ENCODE results near the gene DSCAM.
"Not testable (repeated sequence)": the region's sequence is repeated elsewhere in the genome, so short reads cannot be mapped to it uniquely, and the experiment has no call there.

Gene DSCAM

DNA sequence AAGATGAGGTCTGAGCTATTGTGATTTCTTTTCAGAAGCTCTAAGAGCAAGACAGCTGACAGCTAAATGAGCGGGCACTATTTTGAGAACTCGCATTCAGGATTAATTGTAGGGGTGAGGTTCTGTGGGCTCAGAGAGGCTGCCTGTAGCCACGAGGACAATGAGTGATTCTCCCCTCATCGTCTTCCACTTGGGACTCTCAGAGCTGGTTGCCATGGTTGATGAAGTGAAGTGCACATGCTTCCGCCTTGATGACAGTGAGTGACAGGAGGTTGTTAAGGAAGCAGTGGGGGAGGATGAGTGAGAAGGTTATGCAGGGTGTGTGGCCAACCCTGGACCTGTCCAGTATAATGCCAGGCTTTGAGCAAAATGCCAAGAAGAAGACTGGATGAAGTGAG lies 638.0 kb downstream of the DSCAM start:
- DNase-seq, result no peak

DNA sequence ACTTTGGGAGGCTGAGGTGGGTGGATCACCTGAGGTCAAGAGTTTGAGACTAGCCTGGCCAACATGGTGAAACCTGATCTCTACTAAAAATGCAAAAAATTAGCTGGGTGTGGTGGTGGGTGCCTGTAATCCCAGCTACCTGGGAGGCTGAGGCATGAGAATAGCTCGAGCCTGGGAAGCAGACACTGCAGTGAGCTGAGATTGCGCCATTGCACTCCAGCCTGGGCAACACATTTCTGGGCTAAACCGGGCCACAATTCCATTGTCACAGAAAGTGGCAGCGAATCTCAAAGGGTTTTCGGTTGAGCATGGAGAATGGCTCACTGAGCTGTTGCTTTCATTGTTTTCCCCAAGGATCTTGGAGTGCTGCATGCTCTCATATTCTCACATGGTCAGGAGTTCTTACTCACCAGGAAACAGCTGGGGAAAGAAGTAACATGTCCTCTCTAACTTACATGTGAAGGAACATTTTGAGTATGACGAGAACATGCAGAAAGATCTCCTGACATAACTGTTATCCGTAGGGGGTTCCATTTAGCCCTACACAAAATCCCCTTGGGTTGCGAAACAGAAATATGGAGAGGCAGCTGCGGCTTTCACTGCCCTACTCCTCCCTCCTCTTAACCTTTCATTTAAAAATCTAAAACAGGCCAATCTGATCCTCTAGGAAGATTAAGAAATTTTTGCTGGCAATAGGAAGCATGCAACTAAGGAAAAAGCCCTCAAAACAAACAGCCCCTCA lies 638.6 kb downstream of the DSCAM start:
- no peak for DNase-seq

DNA sequence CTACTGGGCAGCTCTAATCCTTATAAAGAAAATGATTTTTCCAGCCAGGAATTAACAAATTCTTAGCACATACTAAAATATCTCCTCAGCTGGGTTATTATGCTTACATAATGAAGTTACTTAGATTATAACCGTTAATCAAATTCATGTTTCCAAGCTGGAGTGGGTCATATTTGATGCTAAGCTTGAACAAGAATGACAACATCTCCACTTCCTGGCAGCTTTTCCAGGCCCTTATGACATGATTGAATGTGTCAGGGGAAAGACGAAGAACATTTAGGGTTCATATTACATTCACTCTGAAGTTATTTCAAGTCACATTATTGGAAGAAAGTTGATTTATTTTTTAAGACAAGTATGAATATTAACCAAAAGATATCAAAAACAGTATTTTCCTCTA lies 646.0 kb downstream of the DSCAM start:
- DNase-seq, result no peak

DNA sequence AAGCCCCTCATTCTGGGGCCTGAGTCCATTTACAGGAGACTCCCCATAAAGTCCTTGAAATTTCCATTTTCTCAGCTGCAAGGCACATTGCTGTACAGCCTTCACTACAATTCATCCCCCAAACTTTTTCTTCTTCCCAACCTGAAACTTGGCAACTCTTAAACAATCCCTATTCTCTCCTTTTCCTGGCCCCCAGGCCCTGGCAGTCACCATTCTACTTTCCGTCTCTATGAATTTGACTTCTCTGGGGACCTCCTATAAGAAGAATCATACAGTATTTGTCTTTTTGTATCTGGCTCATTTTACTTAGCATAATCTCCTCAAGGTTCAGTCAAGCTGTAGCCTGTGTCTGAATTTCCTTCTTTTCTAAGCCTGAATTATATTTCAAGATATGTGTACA lies 646.8 kb downstream of the DSCAM start:
- DNase-seq, result no peak

DNA sequence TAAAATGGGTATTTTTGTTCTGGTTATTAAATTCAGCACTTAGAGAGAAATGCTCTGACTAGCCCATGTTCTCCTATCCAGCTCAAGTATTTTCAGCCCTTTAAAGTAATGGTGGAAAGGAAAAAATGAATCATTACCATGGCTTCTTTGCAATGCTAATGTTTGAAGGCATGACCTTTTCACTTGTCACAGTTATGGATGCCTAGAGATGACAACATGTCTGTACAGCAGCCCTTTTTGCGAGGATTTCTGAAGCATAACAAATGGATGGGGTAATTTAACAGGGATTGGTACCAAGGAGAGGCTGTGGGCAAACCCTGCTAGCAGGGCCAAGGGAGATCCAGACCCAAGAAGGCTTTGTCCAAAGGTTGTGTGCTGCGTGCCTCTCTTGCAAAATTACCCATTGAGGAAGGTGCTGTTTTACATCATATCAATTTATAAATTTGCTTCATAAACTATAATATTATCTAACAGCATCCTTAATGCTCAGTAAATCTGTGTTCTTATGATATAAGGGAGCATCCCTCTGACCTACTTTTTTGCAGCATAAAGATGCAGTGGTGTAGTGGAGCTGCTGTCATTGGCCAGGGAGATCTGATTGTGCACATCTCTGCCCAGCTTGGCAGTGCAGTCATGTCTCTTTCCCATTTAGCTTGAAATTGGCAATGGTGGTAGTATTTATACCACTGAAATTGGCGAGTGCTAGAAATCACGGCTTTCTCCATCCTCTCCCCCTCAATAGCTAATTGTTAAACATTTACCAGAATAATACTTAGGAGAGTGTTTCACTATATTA lies 652.6 kb downstream of the DSCAM start:
- no peak for DNase-seq

DNA sequence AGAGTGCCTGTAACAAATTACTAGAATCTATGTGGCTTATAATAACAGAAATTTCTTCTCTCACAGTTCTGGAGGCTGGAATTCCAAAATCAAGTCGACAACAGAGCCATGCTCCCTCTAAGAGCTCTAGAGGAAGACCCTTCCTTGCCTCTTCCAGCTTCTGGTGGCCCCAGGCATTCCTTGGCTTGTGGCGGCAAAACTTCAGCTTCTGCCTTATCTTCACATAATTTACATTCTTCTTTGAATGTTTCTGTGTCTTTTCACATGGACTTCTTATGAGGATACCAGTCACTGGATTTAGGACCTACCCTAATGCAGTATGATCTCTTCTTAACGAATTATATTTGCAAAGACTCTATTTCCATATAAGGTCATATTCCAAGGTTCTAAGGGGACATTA lies 655.3 kb downstream of the DSCAM start:
- no peak for DNase-seq

DNA sequence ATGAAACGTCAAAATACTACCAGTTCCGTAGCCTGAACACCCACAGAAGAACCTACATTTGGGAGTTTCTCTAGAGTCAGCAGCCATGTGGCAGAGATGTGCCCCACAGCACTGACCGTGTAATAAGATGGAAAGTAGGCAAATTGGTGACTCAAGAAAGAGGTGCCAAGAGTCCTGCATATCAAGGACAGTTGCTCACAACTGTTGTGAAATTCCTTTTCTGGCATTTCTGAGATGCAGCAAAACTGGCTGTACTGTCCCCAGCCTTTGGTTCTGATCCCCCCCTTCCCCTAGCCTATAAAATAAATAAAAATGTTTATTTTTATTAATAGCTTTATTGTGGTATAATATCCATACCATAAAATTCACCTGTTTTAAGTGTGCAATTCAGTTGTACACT lies 655.8 kb downstream of the DSCAM start:
- no peak for DNase-seq

DNA sequence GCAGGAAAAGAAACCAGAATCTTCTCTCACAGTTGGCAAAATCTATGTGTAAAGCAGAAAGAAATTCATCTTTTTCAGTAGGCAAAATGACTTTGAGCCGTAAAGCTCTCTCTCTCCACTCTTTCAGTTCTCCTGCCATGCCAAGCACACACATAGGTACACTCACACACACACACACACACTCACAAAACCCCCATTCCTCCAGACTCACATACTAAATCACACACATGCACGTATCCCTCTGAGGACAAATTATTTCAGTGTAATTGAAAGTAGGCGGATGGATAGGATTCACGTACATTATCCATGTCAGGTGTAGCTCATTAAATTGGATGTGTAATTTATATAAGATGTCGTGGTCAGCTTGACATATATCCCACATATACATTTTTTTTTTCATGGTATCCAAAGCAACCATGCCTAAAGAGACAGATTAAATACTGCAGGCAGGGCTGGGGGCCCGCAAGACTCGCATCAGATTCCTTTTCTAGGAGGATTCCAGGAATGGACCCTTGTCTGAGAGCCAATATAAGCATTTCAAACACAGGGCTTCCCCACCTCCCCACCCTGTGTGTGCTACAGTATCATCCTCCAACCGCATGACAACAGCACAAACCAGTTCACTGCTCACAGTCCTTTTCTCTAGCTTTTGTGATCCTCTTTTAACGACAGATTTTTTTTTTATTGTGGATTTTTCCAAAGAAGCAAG lies 658.9 kb downstream of the DSCAM start:
- DNase-seq, result no peak

DNA sequence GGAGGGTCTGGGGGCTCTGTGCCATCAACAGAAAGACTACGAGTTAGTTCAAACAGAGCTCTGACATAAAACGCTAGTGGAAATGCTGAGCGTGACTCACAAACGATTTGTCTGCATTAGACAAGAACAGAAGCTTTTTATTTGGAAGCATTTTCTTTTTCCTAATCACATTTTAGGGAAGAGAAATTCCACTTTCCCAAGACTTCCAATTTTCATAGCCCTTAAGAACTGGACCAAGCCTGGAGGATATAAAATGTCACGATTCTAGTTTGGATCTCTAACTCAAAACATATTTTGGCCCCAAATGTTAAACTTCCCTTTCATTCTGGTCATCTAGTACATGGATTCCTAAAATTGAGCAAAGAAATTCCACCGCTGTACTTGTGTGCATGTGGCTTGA lies 659.7 kb downstream of the DSCAM start:
- DNase-seq, result no peak

DNA sequence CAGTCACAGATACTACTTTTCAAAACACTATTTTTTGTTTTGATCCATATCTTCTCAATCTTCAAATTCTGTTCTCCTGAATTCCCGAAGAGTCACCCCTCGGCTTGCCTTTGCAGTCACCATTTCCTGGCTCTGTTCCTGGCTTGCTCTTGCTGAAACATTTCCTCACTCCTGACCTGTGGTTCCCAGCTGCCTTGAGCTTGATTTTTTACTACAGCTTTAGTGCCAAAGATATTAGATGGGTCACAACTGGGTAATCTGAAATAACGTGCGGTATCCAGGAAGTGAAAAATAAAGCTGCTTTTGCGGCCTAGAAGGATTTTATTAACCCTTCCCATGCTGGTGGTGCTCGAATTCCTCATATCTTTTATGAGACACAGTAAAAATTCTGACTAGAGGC lies 660.9 kb downstream of the DSCAM start:
- no peak for DNase-seq

DNA sequence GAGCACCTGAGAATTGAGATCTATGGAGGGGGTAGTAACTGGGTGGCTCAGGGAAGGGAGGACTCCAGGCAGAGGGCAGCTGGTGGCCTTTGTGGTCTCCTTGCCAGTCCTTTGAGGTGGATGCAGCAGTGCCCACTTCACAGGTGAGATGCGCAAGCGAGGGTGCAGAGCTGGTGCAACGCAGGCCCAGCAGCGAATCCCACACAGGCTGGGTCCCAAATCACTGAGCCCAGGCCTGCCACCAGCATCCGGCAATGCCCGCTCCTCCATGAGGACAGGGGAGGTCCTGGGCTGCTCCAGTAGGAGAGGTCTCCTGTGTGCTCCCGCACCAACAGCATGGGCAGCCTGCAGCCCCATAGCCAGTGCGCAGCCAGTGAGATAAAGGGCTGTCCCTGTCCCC lies 661.8 kb downstream of the DSCAM start:
- no peak for DNase-seq

DNA sequence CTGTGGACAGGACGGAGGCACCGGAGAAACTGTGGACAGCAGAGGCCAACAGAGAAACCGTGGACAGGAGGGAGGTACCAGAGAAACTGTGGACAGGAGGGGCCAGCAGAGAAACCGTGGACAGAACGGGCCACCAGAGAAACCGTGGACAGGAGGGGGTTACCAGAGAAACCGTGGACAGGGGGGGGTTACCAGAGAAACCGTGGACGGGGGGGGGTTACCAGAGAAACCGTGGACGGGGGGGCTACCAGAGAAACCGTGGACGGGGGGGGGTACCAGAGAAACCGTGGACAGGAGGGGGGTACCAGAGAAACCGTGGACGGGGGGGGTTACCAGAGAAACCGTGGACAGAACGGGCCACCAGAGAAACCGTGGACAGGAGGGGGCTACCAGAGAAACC lies 664.5 kb downstream of the DSCAM start:
- not testable (repeated sequence) for DNase-seq

DNA sequence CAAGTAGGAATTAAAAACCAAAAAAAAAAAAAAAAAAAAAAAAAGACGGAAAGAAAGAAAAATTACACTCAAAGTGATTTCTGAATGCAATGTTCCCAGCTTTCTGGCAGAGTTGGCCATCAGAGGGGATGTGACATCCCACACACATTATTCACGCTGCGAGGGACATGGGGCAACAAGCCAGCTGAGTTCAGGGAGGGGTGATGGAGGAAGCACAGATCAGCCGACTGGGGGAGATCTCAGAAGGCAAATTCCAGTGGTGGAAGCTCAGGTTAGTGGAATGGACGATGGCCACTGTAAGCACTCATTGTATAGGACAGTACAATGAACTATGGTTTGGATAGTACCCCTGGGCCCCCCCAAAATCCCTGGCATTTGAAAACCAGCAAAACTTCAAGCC lies 667.8 kb downstream of the DSCAM start:
- no peak for DNase-seq

DNA sequence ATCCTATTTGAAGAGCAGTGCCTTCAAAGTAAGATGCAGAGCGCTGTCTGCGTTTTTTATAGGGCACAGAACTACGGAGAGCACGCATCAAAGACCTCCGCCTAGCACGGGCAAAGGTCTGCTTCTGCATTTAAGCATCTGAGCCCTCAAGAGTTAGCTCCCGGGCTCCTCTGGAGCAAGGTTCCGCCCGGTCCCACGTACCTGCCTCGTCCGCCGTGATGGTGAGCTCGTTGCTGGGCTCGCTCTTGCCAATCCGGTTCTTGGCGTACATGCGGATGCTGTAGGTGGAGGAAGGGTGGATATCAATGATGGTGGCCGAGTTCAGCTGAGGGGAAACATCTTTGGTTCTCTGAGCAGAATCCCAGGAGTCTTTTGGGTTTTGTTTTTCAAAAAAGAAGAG lies 668.2 kb downstream of the DSCAM start:
- no peak for DNase-seq

DNA sequence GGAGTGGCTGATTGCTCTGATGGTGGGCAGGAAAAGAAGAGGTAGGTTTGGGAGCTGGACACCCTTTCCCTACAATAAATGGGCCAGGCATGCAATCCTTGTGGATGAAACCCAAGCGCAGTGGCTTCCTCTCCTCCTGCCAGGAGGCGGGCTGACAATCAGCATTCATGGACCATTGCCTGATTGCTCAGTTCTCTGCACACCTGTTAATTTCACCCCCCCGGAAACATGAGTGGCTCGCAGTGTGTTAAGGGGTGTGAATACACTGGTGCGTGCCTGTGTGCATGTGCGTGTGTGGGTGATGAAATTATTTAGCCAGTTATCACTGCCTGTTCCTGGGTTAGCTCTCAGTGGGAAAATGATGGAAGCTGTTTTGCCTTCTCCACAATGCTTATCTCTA lies 669.0 kb downstream of the DSCAM start:
- no peak for DNase-seq

DNA sequence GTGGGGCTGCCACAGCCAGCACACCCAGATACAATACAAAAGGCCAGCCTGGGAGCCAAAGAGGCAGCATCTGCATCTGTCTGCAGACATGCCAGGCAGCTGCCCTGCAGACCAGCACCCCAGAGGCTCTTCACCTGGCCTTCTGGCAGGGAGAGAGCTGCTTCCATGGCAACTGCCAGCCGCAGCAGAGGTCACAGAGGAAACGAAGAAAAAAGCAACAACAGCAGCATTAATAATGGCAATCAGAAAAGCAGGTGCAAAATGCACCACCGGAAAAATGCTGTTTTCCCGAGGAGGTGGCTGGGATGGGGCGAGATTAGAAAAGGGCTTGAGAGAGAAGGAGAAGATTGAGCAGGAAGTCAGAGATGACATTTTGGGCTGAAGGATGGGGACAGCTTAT lies 670.2 kb downstream of the DSCAM start:
- DNase-seq, result no peak

DNA sequence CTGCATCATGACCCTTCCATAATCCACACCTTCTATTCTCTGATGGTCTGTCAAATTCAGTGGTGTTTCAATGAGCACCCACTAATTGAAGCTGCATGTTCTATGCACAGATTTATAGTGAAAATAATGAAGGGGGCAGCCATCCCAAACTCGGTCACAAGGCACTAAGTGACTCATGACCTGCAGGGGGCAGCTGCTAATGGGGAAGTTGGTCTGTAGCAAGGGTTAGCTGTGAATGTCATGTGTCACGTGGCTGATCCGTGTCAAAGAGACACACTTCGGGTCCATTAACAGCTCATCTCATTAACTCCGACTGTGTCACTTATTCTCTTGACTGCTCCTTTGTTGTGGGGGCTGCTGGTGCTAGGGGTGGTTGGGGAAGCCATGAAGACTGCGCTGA lies 673.1 kb downstream of the DSCAM start:
- DNase-seq, result no peak

DNA sequence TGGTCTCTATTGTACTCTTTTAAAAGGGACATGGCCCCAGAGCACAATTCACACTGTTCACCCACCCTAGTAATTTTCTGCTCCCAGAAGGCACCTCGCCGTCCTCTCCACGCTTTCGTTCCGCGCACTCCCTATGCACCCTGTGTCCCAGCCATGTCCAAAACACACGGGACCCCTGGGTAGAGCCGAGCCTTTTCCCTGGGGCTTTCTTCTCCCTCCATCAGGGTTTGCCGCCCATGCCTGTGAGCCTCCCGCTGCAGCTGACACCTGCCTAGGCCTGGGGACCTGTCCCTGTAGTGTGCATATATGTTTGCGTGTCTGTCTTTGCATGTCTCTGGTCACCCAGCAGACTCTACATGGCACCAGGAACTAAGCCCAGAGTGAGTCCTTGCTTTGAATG lies 677.0 kb downstream of the DSCAM start:
- DNase-seq, result no peak

DNA sequence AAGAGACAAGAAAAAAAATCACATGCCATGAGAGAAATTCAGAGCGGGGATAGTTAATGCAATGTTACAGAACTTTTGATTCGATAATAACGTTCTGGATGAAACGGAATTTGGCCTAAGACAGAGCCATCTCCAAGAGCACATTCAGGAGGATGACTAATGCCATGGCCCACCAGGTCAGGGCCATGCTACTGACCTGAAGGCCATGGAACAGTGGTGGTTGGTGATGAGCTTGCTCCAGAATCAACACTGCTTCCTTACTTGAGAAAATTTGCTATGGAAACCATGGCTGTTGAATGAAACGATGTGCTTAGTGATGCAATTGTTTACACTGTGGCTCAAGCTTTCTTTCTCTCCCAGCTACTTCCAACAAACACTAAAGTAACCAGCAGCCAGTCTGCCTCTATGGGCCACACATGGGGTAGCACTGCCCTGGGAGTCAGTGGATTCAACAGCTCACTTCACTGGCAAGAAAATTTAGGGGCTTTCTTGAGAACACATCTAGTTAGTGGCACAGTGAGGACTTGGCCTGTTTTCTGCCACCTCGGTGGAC lies 680.6 kb downstream of the DSCAM start:
- DNase-seq, result no peak

DNA sequence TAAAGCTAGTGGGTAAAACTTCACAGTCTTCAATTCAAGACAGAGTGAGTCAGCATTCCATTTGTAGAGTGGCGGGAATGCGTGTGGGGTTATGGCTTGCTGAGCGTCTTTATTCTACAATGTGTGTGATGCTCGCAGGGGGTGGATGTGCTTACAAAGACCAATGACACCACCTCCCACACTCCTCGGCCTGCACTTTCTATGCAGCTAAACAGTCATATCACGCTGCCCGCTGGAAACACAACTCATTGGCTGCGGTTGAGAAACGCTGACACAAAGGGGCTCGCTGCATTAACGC lies 681.2 kb downstream of the DSCAM start:
- DNase-seq, result no peak

DNA sequence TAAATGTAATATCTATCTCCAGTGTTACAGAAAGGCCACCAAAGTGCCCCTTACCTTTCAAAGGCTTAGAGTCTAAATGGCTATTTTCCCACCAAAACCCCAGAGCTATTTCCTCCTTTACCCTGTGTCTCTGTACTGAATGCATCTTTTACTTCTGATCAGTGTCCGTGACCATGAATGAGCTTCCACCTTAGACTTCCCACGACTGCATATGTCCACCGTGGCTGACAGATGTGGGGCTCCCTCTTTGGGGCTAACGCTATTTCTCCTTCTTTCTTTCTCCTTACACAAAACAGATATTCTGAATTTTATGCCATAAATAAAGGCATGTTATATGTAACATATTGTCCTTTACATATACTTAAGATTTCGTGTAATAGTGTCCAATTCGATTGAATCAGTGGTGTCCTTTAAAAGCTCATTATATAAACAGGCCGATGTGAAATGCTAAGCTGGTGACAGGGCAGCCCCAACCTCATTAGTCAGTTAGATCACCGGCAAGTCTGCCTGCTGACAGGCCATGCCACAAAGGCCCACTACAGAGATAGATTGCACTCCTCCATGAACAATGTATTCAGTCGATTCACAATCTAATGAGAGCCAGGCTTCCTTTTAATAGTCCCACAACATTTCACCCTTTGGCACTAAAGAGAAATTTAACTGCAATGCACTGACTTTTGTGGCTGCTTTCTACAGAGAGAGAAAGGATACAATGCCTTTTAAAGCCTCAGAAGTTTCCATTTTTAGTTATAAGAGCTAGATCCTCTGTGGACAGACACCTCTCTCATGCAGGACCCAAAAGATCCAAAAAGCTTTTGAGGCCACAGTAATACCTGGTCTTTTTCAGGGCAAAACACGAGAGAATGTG lies 681.8 kb downstream of the DSCAM start:
- DNase-seq, result no peak

DNA sequence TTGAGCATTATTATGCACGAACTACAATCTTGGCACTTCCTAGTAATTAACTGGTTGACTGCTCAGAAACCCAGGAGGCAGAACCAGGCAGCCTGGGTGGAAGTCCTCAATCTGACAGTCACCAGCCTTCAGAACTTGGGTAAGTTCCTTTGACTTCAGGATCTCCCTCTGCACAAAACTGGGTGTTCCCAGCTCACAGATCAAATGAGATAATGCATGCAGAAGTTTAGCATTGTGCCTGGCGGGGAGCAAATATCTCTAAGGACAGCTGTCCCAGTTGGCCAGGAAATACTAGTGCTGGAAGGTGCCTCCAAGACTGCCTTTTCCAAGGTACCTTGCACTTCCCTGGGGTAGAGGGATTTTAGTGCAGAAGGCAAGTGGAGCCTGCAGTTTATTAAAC lies 684.9 kb downstream of the DSCAM start:
- no peak for DNase-seq

DNA sequence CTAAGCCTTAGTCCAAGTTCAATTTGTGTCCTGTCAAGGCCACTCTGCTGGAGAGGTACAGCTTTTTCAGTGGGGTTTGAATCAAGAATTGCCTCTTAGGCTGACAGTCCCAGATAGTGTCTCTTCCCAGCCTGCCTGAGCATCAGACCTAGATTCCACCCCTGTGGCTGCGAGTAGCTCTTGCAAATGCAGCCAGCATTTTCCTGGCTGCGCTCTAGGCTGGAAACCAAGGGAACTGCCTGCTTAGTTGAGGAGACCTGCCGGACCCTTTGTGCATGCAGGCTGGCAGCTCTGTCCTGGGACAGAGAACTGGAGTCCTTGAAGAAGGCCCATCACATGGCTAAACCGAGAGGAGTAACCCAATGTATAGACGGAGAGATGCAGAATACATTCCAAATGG lies 686.0 kb downstream of the DSCAM start:
- no peak for DNase-seq
